CD4-positive, alpha-beta T cell treated with Interferon gamma for 1 hour (primary cell): ENCODE results near the gene CYLD.
A peak's percentile ranks its signal among the peaks of the same experiment; 100 is the strongest.

Experiments
- DNase-seq: peaks from one replicate; pipeline ENCODE4 v3.0.0-alpha.2; 2020

CYLD gene

GRCh38 chr16:50791522-50791921, 49.6 kb downstream of the CYLD start:
- no peak for DNase-seq

- DNase-seq = no peak
Measured at GRCh38 chr16:50796829-50797228, 54.9 kb downstream of the CYLD start.

- DNase-seq = no peak
Measured at GRCh38 chr16:50797456-50797855, 55.6 kb downstream of the CYLD start.

- DNase-seq = no peak
Measured at GRCh38 chr16:50800074-50800473, 58.2 kb downstream of the CYLD start.

- no peak for DNase-seq
Measured at GRCh38 chr16:50801036-50801435, 59.1 kb downstream of the CYLD start.

- DNase-seq = no peak
Measured at GRCh38 chr16:50802000-50802399, 60.1 kb downstream of the CYLD start.

GRCh38 chr16:50802961-50803360, 61.1 kb downstream of the CYLD start:
- no peak for DNase-seq

- no peak for DNase-seq
Measured at GRCh38 chr16:50804290-50804907, 62.5 kb downstream of the CYLD start.

GRCh38 chr16:50806099-50807062, 64.5 kb downstream of the CYLD start:
- DNase-seq = peak; percentile 81

GRCh38 chr16:50808929-50809538, 67.1 kb downstream of the CYLD start:
- no peak for DNase-seq

GRCh38 chr16:50809561-50809960, 67.7 kb downstream of the CYLD start:
- DNase-seq = no peak

GRCh38 chr16:50810241-50810965, 68.5 kb downstream of the CYLD start:
- no peak for DNase-seq

GRCh38 chr16:50812046-50812445, 70.2 kb downstream of the CYLD start:
- no peak for DNase-seq

- DNase-seq = no peak
Measured at GRCh38 chr16:50812876-50813466, 71.1 kb downstream of the CYLD start.

GRCh38 chr16:50814052-50814451, 72.2 kb downstream of the CYLD start:
- DNase-seq = no peak

GRCh38 chr16:50814541-50814940, 72.7 kb downstream of the CYLD start:
- no peak for DNase-seq

GRCh38 chr16:50815382-50815781, 73.5 kb downstream of the CYLD start:
- DNase-seq = no peak

GRCh38 chr16:50816901-50817555, 75.1 kb downstream of the CYLD start:
- DNase-seq = no peak

- no peak for DNase-seq
Measured at GRCh38 chr16:50818380-50818779, 76.5 kb downstream of the CYLD start.

- DNase-seq = no peak
Measured at GRCh38 chr16:50819706-50820105, 77.8 kb downstream of the CYLD start.

- no peak for DNase-seq
Measured at GRCh38 chr16:50820225-50820624, 78.3 kb downstream of the CYLD start.

GRCh38 chr16:50821586-50821985, 79.7 kb downstream of the CYLD start:
- no peak for DNase-seq
